ENCODE results near the gene OSBPL8.
A peak's percentile ranks its signal among the peaks of the same experiment; 100 is the strongest.
"Not testable (repeated sequence)": the region's sequence is repeated elsewhere in the genome, so short reads cannot be mapped to it uniquely, and the experiment has no call there.

The OSBPL8 gene

GRCh38 chr12:76409074-76409473 lies 150.5 kb downstream of the OSBPL8 start:
- no peak for DNase-seq

- DNase-seq = no peak
These were observed 151.9 kb downstream of the OSBPL8 start for GRCh38 chr12:76407710-76408109.

GRCh38 chr12:76402259-76402658 lies 157.3 kb downstream of the OSBPL8 start:
- DNase-seq = no peak

GRCh38 chr12:76400136-76400535 lies 159.4 kb downstream of the OSBPL8 start:
- no peak for DNase-seq

GRCh38 chr12:76399040-76399439 lies 160.5 kb downstream of the OSBPL8 start:
- no peak for DNase-seq

- no peak for DNase-seq
These were observed 161.5 kb downstream of the OSBPL8 start for GRCh38 chr12:76398106-76398505.

GRCh38 chr12:76391461-76391860 lies 168.1 kb downstream of the OSBPL8 start:
- DNase-seq = no peak

- DNase-seq = no peak
These were observed 172.0 kb downstream of the OSBPL8 start for GRCh38 chr12:76387614-76388013.

GRCh38 chr12:76384560-76384959 lies 175.0 kb downstream of the OSBPL8 start:
- no peak for DNase-seq

GRCh38 chr12:76383988-76384387 lies 175.6 kb downstream of the OSBPL8 start:
- DNase-seq = no peak

GRCh38 chr12:76379261-76379660 lies 180.3 kb downstream of the OSBPL8 start:
- no peak for DNase-seq

- DNase-seq = not testable (repeated sequence)
These were observed 182.7 kb downstream of the OSBPL8 start for GRCh38 chr12:76376876-76377275.

- no peak for DNase-seq
These were observed 183.6 kb downstream of the OSBPL8 start for GRCh38 chr12:76375939-76376338.

GRCh38 chr12:76375470-76375869 lies 184.1 kb downstream of the OSBPL8 start:
- DNase-seq = no peak

- no peak for DNase-seq
These were observed 185.1 kb downstream of the OSBPL8 start for GRCh38 chr12:76374386-76375020.

- DNase-seq = no peak
These were observed 191.3 kb downstream of the OSBPL8 start for GRCh38 chr12:76368230-76368629.

GRCh38 chr12:76366163-76366562 lies 193.4 kb downstream of the OSBPL8 start:
- DNase-seq = no peak

GRCh38 chr12:76364131-76364530 lies 195.4 kb downstream of the OSBPL8 start:
- DNase-seq = not testable (repeated sequence)

- DNase-seq = no peak
These were observed 199.3 kb downstream of the OSBPL8 start for GRCh38 chr12:76360316-76360715.

GRCh38 chr12:76356071-76356470 lies 203.5 kb downstream of the OSBPL8 start:
- no peak for DNase-seq

GRCh38 chr12:76348079-76348901 lies 211.3 kb downstream of the OSBPL8 start, which contains the start of gene BBS10:
Gene BBS10, minus strand, starts transcription at chr12:76348415. Its CDS starts 57 bp downstream, at chr12:76348358.
- peak; percentile 65 for DNase-seq

GRCh38 chr12:76346798-76347420 lies 212.7 kb downstream of the OSBPL8 start:
- DNase-seq = no peak

- no peak for DNase-seq
These were observed 213.3 kb downstream of the OSBPL8 start for GRCh38 chr12:76346236-76346635.

GRCh38 chr12:76345569-76345968 lies 214.0 kb downstream of the OSBPL8 start:
- no peak for DNase-seq
